AG04450 (cell line): ENCODE measurements around the gene NUP35. TPM values are rescaled to one million over a fixed set of nuclear protein-coding genes. Genes with fewer than 3 reads are reported as not detected.
"Not testable (repeated sequence)": the region's sequence is repeated elsewhere in the genome, so short reads cannot be mapped to it uniquely, and the experiment has no call there.

Experiments
- CTCF ChIA-PET: fragments of 300-600, 350-600 bp; formaldehyde crosslinking; extraction: SDS; loops from one replicate; lab custom pipeline; 2022; ENCODE audit warnings: antibody characterized with exemption, inconsistent platforms; lab: Charles Lee
- POLR2A ChIA-PET: fragments of 350-600 bp; formaldehyde crosslinking; extraction: SDS; loops from one replicate; lab custom pipeline; 2021; ENCODE audit warnings: antibody characterized with exemption, inconsistent platforms; lab: Yijun Ruan, JAX
- DNase-seq: peaks from one replicate; pipeline ENCODE4 v3.0.0-alpha.2; 2011; ENCODE audit warnings: low read depth, low spot score
- H3K27ac ChIP-seq: one replicate; pipeline ENCODE4 v1.5.1; 2012; ENCODE audit warnings: low read depth, low read length, control low read depth
- H3K27me3 ChIP-seq: one replicate; pipeline ENCODE4 v1.6.0; 2012; ENCODE audit warnings: low read length; ENCODE audit not compliant: control insufficient read depth, insufficient read depth
- H3K4me3 ChIP-seq: 2 replicates; pipeline ENCODE4 v1.5.1; 2011; ENCODE audit warnings: mild to moderate bottlenecking, low read depth, low read length, control low read depth
- H3K9me3 ChIP-seq: 2 replicates; pipeline ENCODE4 v1.5.1; 2012; ENCODE audit warnings: low read length; ENCODE audit not compliant: control insufficient read depth, insufficient read depth
- CTCF ChIP-seq: IDR thresholded peaks from 2 replicates; pipeline ENCODE4 v1.5.1; 2011; ENCODE audit warnings: low read depth, low read length, control low read depth, inconsistent platforms
- polyA plus RNA-seq: library from polyadenylated mRNA; depleted of rRNA; stranded (reverse); fragments of >200 nt; gene quantifications from 2 replicates; pipeline ENCODE4 v1.2.3, GENCODE V29; 2011

NUP35 gene
- polyA plus RNA-seq, 1 experiment = 10.5 TPM

DNA sequence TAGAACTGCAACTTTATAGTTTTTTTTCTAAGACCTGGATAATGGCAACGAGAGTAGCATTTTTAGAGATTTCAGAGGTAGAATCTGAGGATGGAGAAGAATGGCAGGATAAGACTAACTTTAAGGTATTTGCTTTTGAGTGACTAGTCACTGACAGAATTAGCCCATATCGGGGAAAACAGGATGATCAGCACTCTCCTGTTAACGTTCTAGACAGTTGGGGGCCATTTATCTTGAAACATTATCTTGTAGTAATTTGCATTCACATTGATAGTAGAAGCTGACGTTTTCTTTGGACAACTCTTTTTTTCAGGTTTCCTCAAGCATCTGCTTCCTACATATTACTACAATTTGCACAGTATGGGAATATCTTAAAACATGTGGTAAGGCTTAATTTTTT is 32.9 kb downstream of the NUP35 start:
- DNase-seq = no peak
- Histone ChIP-seq H3K4me3 (no peak overlapping the region), H3K27me3 (no peaks in the 10 kb centered on the region), H3K9me3 (no peaks in the 10 kb centered on the region), H3K27ac (no peak overlapping the region)
- POLR2A ChIA-PET = no interaction called here
- TF ChIP-seq CTCF = no peak
- CTCF ChIA-PET = no interaction called here

- DNase-seq = peak; percentile 30
- no peak overlapping the region for H3K4me3 ChIP-seq
- no peaks in the 10 kb centered on the region for H3K27me3 ChIP-seq
- no peak overlapping the region for H3K27ac ChIP-seq
- H3K9me3 ChIP-seq = no peaks in the 10 kb centered on the region
- no peak for TF ChIP-seq CTCF
- ChIA-PET POLR2A (no interaction called here), CTCF (interaction anchor here (0.6 kb wide), 1 partner anchor 40 kb away, joined by 5 read pairs; no protein-coding TSS in a partner anchor)
Measured at GRCh38 chr2:183162362-183162761, 38.1 kb downstream of the NUP35 start.

GRCh38 chr2:183163821-183164649 is 39.8 kb downstream of the NUP35 start:
- no peak overlapping the region for H3K27ac ChIP-seq
- H3K4me3 ChIP-seq = no peak overlapping the region
- TF ChIP-seq CTCF = no peak
- ChIA-PET POLR2A (no interaction called here), CTCF (no interaction called here)
- no peaks in the 10 kb centered on the region for H3K27me3 ChIP-seq
- DNase-seq = no peak
- H3K9me3 ChIP-seq = no peaks in the 10 kb centered on the region

DNA sequence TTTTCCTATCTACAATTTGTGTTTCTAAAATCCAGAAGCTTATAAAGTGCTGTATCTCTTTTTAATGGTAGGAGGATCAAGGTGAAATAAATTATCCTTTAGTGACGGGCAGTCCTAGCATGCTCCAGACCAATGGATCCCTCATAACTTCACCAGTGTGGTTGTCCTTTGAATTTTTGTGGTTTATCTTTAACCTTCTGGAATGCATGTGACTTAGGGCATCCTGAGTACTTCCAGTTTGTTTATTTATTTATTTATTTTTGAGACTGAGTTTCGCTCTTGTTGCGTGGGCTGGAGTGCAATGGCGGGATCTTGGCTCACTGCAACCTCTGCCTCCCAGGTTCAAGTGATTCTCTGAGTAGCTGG is 40.4 kb downstream of the NUP35 start:
- ChIA-PET CTCF (no interaction called here), POLR2A (no interaction called here)
- TF ChIP-seq CTCF = no peak
- Histone ChIP-seq H3K9me3 (no peaks in the 10 kb centered on the region), H3K27me3 (no peaks in the 10 kb centered on the region), H3K4me3 (no peak overlapping the region), H3K27ac (no peak overlapping the region)
- DNase-seq = no peak

- Histone ChIP-seq H3K9me3 (no peaks in the 10 kb centered on the region), H3K4me3 (no peak overlapping the region), H3K27ac (no peak overlapping the region), H3K27me3 (no peaks in the 10 kb centered on the region)
- POLR2A ChIA-PET = no interaction called here
- no peak for TF ChIP-seq CTCF
- no peak for DNase-seq
- CTCF ChIA-PET = no interaction called here
Measured at GRCh38 chr2:183166210-183166609, 42.0 kb downstream of the NUP35 start.

GRCh38 chr2:183166976-183167375 is 42.7 kb downstream of the NUP35 start:
- H3K27me3 ChIP-seq, H3K9me3 ChIP-seq, POLR2A ChIA-PET, H3K27ac ChIP-seq, CTCF ChIA-PET, DNase-seq, H3K4me3 ChIP-seq: not testable (repeated sequence)
